ENCODE results near the gene NXNL1. TPM values are rescaled to one million over a fixed set of nuclear protein-coding genes. Genes with fewer than 3 reads are reported as not detected.
A peak's percentile ranks its signal among the peaks of the same experiment; 100 is the strongest.

Gene NXNL1
- total and polyA plus RNA-seq, 2 of the 13 experiments (the other 11 are each of a cell fraction or from before 2014, with no cell fraction given) = not detected

DNA sequence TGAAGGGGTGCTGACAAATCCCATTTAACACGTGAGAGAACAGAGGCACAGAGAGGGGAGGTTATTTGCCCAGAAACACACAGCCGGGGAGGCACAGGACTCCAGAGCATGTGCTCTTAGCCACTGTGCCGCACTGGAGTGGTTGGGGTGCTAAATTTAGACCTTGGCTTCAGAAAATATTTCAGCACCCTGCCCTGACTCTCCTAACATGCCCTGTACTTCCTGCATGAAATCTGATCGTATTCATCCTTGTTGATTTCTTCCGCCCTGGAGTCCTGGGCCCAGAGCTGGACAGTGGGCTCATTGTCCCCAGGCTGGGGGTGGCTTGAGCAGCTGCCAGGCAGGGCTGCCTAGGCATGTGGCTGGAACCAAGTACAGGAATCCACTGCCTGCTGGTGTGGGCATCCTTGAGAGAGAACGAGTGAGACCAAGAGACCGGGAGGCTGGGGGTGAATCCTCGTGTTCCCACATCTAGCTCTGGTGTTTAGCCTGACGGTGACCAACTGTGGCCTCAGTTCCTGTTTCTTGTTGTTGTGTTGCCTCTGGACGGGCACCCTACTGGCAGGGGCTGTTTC is 14.9 kb upstream of the NXNL1 start (continued):
- TF ChIP-seq, protein P1, sequence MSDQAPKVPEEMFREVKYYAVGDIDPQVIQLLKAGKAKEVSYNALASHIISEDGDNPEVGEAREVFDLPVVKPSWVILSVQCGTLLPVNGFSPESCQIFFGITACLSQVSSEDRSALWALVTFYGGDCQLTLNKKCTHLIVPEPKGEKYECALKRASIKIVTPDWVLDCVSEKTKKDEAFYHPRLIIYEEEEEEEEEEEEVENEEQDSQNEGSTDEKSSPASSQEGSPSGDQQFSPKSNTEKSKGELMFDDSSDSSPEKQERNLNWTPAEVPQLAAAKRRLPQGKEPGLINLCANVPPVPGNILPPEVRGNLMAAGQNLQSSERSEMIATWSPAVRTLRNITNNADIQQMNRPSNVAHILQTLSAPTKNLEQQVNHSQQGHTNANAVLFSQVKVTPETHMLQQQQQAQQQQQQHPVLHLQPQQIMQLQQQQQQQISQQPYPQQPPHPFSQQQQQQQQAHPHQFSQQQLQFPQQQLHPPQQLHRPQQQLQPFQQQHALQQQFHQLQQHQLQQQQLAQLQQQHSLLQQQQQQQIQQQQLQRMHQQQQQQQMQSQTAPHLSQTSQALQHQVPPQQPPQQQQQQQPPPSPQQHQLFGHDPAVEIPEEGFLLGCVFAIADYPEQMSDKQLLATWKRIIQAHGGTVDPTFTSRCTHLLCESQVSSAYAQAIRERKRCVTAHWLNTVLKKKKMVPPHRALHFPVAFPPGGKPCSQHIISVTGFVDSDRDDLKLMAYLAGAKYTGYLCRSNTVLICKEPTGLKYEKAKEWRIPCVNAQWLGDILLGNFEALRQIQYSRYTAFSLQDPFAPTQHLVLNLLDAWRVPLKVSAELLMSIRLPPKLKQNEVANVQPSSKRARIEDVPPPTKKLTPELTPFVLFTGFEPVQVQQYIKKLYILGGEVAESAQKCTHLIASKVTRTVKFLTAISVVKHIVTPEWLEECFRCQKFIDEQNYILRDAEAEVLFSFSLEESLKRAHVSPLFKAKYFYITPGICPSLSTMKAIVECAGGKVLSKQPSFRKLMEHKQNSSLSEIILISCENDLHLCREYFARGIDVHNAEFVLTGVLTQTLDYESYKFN (CRISPR knock-in tag; conservative IDR thresholded peaks at IDR 0.05) = peak; percentile 80
- TF ChIP-seq TEAD3 (CRISPR knock-in tag; optimal IDR thresholded peaks at IDR 0.05; ENCODE audit: borderline replicate concordance) (peak; percentile 81), SKI (IDR thresholded peaks at IDR 0.05; ENCODE audit: partially characterized antibody) (no peak), ZSCAN29 (CRISPR knock-in tag; conservative IDR thresholded peaks at IDR 0.05) (no peak), SIX4 (CRISPR knock-in tag; IDR thresholded peaks at IDR 0.05) (peak; percentile 95), SP2 (CRISPR knock-in tag; IDR thresholded peaks at IDR 0.05) (no peak), HNRNPLL (IDR thresholded peaks at IDR 0.05; ENCODE audit: low read depth, low read length, poor library complexity, severe bottlenecking) (no peak), PLRG1 (conservative IDR thresholded peaks at IDR 0.05) (no peak), ONECUT2 (CRISPR knock-in tag; IDR thresholded peaks at IDR 0.05) (no peak), SOX6 (IDR thresholded peaks at IDR 0.05) (no peak), SOX6 (CRISPR knock-in tag; IDR thresholded peaks at IDR 0.05) (peak; percentile 55), ZNF282 (IDR thresholded peaks at IDR 0.05; ENCODE audit: partially characterized antibody) (no peak), ZNF672 (CRISPR knock-in tag; IDR thresholded peaks at IDR 0.05) (no peak), SNAI1 (CRISPR knock-in tag; IDR thresholded peaks at IDR 0.05; ENCODE audit: borderline replicate concordance) (no peak), ZNF557 (CRISPR knock-in tag; IDR thresholded peaks at IDR 0.05) (no peak), DR1 (CRISPR knock-in tag; IDR thresholded peaks at IDR 0.05) (no peak)
- TF ChIP-seq, protein P2, sequence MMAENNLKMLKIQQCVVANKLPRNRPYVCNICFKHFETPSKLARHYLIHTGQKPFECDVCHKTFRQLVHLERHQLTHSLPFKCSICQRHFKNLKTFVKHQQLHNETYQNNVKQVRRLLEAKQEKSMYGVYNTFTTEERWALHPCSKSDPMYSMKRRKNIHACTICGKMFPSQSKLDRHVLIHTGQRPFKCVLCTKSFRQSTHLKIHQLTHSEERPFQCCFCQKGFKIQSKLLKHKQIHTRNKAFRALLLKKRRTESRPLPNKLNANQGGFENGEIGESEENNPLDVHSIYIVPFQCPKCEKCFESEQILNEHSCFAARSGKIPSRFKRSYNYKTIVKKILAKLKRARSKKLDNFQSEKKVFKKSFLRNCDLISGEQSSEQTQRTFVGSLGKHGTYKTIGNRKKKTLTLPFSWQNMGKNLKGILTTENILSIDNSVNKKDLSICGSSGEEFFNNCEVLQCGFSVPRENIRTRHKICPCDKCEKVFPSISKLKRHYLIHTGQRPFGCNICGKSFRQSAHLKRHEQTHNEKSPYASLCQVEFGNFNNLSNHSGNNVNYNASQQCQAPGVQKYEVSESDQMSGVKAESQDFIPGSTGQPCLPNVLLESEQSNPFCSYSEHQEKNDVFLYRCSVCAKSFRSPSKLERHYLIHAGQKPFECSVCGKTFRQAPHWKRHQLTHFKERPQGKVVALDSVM (CRISPR knock-in tag; IDR thresholded peaks at IDR 0.05) = peak; percentile 76; the same call in 1 of the 2 replicates
- TF ChIP-seq, protein P3, sequence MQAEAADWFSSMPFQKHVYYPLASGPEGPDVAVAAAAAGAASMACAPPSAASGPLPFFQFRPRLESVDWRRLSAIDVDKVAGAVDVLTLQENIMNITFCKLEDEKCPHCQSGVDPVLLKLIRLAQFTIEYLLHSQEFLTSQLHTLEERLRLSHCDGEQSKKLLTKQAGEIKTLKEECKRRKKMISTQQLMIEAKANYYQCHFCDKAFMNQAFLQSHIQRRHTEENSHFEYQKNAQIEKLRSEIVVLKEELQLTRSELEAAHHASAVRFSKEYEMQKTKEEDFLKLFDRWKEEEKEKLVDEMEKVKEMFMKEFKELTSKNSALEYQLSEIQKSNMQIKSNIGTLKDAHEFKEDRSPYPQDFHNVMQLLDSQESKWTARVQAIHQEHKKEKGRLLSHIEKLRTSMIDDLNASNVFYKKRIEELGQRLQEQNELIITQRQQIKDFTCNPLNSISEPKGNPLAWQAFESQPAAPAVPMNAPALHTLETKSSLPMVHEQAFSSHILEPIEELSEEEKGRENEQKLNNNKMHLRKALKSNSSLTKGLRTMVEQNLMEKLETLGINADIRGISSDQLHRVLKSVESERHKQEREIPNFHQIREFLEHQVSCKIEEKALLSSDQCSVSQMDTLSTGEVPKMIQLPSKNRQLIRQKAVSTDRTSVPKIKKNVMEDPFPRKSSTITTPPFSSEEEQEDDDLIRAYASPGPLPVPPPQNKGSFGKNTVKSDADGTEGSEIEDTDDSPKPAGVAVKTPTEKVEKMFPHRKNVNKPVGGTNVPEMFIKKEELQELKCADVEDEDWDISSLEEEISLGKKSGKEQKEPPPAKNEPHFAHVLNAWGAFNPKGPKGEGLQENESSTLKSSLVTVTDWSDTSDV (CRISPR knock-in tag; IDR thresholded peaks at IDR 0.05) = no peak
- TF ChIP-seq, protein P4, sequence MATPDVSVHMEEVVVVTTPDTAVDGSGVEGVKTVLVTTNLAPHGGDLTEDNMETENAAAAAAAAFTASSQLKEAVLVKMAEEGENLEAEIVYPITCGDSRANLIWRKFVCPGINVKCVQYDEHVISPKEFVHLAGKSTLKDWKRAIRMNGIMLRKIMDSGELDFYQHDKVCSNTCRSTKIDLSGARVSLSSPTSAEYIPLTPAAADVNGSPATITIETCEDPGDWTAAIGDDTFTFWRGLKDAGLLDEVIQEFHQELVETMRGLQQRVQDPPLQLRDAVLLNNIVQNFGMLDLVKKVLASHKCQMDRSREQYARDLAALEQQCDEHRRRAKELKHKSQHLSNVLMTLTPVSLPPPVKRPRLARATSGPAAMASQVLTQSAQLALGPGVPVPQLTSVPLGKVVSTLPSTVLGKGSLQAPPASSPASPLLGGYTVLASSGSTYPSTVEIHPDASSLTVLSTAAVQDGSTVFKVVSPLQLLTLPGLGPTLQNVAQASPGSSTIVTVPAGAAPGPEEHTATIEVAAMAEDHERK (CRISPR knock-in tag; IDR thresholded peaks at IDR 0.05; ENCODE audit: low read depth) = no peak
- TF ChIP-seq, protein P5, sequence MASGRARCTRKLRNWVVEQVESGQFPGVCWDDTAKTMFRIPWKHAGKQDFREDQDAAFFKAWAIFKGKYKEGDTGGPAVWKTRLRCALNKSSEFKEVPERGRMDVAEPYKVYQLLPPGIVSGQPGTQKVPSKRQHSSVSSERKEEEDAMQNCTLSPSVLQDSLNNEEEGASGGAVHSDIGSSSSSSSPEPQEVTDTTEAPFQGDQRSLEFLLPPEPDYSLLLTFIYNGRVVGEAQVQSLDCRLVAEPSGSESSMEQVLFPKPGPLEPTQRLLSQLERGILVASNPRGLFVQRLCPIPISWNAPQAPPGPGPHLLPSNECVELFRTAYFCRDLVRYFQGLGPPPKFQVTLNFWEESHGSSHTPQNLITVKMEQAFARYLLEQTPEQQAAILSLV (CRISPR knock-in tag; IDR thresholded peaks at IDR 0.05; ENCODE audit: borderline replicate concordance) = 0 out of 2 replicates have a peak, but pooled peaks have one; percentile 56

All from HepG2 (cell line).